ENCODE measurements around the gene ZNF214.

ZNF214 gene

DNA sequence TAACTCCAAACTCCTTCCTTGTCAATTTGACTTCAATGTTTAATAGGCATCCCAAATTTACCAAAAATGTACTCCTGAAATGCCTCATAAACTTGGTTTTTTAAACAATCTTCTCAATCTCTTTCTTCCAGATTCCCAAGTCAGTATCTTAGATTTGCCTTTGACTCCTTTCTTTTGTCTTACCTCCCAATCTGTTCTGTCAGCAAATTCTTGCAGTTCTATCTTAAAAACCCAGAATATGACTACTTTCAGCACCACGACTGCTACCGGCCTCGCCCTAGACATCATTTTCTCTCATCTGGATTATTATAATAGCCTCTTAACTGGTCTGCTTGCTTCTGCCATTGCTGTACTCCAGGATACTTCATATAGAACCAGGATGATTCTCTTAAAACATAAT lies 8.0 kb upstream of the ZNF214 start:
- Histone ChIP-seq H3K36me3 (ENCODE audit: control insufficient read depth, low read depth, low read length) (no peaks in the 10 kb centered on the region), H3K4me1 (ENCODE audit: control insufficient read depth, low read depth, low read length) (no peaks in the 10 kb centered on the region), H3K9me3 (ENCODE audit: control insufficient read depth, low read depth, low read length) (no peaks in the 10 kb centered on the region), H3K4me3 (ENCODE audit: low read length) (no peak overlapping the region), H3K27ac (ENCODE audit: low read length) (no peak overlapping the region), H3K27me3 (ENCODE audit: control insufficient read depth, insufficient read depth, low read length) (no peaks in the 10 kb centered on the region), H3K9ac (ENCODE audit: low read length) (no peak overlapping the region)

DNA sequence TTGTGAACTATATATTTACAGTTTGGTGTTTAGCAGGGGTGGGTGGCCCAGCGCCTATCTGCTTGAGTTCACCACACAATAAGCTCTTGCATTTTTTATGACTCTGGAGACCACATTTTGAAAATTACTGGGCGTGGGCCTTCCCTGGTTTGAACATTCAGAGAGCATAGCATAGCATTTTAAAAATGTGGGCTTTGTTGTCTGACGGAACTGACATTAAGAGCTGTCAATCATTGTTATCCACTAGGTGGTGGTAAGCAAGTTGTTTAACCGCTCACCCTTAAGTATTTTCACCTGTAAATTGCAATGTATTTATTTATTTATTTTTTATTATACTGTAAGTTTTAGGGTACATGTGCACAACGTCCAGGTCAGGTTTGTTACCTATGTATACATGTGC lies 1.2 kb upstream of the ZNF214 start:
- peaks cover 8% of the 10 kb centered on the region for H3K4me1 ChIP-seq (ENCODE audit: control insufficient read depth, low read depth, low read length)
- no peak overlapping the region for H3K27ac ChIP-seq (ENCODE audit: low read length)
- peaks cover 7% of the 10 kb centered on the region for H3K27me3 ChIP-seq (ENCODE audit: control insufficient read depth, insufficient read depth, low read length)
- peak overlapping the region; percentile 89 for H3K4me3 ChIP-seq (ENCODE audit: low read length)
- no peaks in the 10 kb centered on the region for H3K9me3 ChIP-seq (ENCODE audit: control insufficient read depth, low read depth, low read length)
- H3K36me3 ChIP-seq (ENCODE audit: control insufficient read depth, low read depth, low read length) = no peaks in the 10 kb centered on the region
- no peak overlapping the region for H3K9ac ChIP-seq (ENCODE audit: low read length)

DNA sequence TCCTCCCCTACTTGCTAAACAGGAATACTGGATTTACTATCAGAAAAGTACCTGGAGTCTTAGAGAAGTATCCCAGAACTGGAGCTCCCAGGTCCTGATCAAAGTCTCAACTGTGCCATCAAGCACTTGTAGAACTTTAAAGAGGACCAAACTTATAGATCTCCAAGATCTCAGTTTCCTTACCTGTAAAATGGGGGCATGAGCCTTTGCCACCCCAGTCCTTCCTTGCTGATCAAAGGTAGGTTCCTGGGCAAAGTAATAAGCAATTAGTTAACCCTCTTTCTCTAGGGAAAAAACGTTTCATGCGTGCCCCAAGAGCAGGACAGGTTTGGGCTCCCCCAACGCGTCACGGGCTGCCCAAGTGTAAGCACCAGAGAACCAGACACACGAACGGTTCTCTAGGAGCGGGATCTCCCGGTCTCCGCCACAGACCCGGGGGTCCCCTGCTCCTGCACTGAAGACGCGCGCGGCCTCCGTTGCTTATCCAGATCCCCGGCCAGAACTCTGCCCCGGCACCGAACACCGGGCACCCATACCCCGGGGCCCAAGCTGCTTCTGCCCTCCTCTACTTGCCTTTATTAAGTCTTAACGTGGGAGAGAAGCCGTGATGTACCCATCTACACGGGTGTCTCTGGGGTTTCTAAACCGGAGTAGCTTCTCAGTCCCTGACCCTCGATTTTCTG lies 505 bp downstream of the ZNF214 start:
- no peaks in the 10 kb centered on the region for H3K9me3 ChIP-seq (ENCODE audit: control insufficient read depth, low read depth, low read length)
- H3K27ac ChIP-seq (ENCODE audit: low read length) = peak overlapping the region; percentile 25
- H3K9ac ChIP-seq (ENCODE audit: low read length) = peak overlapping the region; percentile 81
- peaks cover 8% of the 10 kb centered on the region for H3K4me1 ChIP-seq (ENCODE audit: control insufficient read depth, low read depth, low read length)
- no peaks in the 10 kb centered on the region for H3K36me3 ChIP-seq (ENCODE audit: control insufficient read depth, low read depth, low read length)
- H3K4me3 ChIP-seq (ENCODE audit: low read length) = peak overlapping the region; percentile 89
- H3K27me3 ChIP-seq (ENCODE audit: control insufficient read depth, insufficient read depth, low read length) = peaks cover 7% of the 10 kb centered on the region

DNA sequence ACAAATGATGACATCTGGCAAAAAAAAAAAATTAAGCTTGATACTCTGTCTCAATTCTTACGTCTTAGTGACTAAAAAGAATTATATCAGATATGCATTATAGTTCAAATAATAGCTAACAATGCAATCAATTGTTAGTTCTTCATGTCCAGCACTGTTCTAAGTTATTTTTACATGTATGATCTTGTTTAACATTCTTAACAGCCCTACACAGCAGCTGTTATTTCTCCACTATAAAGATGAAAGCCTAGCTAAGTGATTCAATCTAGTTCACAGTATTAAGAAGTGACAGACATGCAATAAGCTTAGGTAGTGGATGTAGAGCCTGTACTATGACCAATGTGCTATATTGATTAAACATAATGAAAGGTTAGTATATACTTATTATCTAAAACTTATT lies 4.1 kb downstream of the ZNF214 start:
- no peak overlapping the region for H3K27ac ChIP-seq (ENCODE audit: low read length)
- H3K4me1 ChIP-seq (ENCODE audit: control insufficient read depth, low read depth, low read length) = peaks cover 5% of the 10 kb centered on the region
- peaks cover 4% of the 10 kb centered on the region for H3K27me3 ChIP-seq (ENCODE audit: control insufficient read depth, insufficient read depth, low read length)
- H3K9me3 ChIP-seq (ENCODE audit: control insufficient read depth, low read depth, low read length) = no peaks in the 10 kb centered on the region
- no peaks in the 10 kb centered on the region for H3K36me3 ChIP-seq (ENCODE audit: control insufficient read depth, low read depth, low read length)
- H3K9ac ChIP-seq (ENCODE audit: low read length) = no peak overlapping the region
- H3K4me3 ChIP-seq (ENCODE audit: low read length) = no peak overlapping the region

DNA sequence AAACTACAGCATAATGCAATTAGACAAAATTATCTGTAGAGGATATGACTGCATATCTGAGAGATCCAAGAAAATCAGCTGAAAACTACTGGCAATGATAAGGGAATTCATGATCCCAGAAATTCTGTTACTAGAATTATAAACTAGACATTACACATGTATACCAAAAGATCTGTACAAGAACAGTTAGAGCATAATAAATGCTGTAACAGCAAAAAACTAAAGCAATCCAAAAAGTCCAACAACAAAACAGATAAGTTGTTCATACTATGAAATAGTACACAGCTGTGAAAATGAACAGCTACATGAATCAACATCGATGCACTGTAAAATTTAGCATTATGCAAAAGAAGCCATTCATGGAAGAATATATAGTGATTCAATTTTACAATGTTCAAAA lies 6.0 kb downstream of the ZNF214 start:
- no peaks in the 10 kb centered on the region for H3K9me3 ChIP-seq (ENCODE audit: control insufficient read depth, low read depth, low read length)
- H3K27me3 ChIP-seq (ENCODE audit: control insufficient read depth, insufficient read depth, low read length) = no peaks in the 10 kb centered on the region
- no peaks in the 10 kb centered on the region for H3K36me3 ChIP-seq (ENCODE audit: control insufficient read depth, low read depth, low read length)
- H3K27ac ChIP-seq (ENCODE audit: low read length) = no peak overlapping the region
- no peaks in the 10 kb centered on the region for H3K4me1 ChIP-seq (ENCODE audit: control insufficient read depth, low read depth, low read length)
- no peak overlapping the region for H3K4me3 ChIP-seq (ENCODE audit: low read length)
- no peak overlapping the region for H3K9ac ChIP-seq (ENCODE audit: low read length)

DNA sequence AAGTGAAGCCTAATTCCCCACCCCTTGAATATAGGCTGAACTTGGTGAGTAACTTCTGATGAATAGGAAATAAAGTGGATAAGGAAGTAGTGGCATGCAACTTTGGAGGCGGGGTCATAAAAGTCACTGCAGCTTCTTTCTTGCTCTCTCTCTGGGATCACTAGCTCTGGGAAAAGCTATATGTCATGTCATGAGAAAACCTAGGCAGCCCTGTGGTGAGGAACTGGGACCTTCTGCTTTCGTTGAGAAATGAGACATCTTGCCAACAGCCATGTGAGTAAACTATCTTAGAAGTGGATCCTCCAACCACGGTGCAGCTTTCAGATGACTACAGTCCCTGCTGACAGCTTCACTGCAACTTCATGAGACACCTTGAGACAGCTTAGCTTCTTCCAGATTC lies 15.7 kb downstream of the ZNF214 start:
- Histone ChIP-seq H3K4me1 (ENCODE audit: control insufficient read depth, low read depth, low read length) (no peaks in the 10 kb centered on the region), H3K36me3 (ENCODE audit: control insufficient read depth, low read depth, low read length) (peaks cover 6% of the 10 kb centered on the region), H3K9me3 (ENCODE audit: control insufficient read depth, low read depth, low read length) (no peaks in the 10 kb centered on the region), H3K9ac (ENCODE audit: low read length) (no peak overlapping the region), H3K27ac (ENCODE audit: low read length) (no peak overlapping the region), H3K4me3 (ENCODE audit: low read length) (no peak overlapping the region), H3K27me3 (ENCODE audit: control insufficient read depth, insufficient read depth, low read length) (no peaks in the 10 kb centered on the region)

DNA sequence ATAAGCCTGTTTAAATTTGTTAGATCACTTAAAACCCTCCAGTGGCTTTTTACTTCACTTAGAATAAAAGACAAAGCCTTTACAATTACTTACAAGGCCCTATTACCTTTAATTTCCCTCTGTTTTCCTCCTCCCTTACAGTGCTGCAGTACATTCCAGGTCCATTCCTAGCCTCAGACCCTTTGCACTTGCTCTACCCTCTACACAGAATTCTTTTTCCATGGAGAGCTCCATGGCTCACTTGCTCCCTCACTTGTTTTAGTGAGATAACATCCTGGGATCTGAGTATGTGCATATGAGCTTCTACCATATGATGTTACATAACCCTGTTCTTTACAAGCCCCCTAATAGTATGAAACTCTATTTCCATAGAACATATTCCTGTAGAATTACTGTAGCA lies 24.4 kb downstream of the ZNF214 start:
- Histone ChIP-seq H3K9me3 (ENCODE audit: control insufficient read depth, low read depth, low read length) (no peaks in the 10 kb centered on the region), H3K27ac (ENCODE audit: low read length) (no peak overlapping the region), H3K9ac (ENCODE audit: low read length) (no peak overlapping the region), H3K4me1 (ENCODE audit: control insufficient read depth, low read depth, low read length) (no peaks in the 10 kb centered on the region), H3K36me3 (ENCODE audit: control insufficient read depth, low read depth, low read length) (peaks cover 5% of the 10 kb centered on the region), H3K4me3 (ENCODE audit: low read length) (no peak overlapping the region), H3K27me3 (ENCODE audit: control insufficient read depth, insufficient read depth, low read length) (no peaks in the 10 kb centered on the region)

DNA sequence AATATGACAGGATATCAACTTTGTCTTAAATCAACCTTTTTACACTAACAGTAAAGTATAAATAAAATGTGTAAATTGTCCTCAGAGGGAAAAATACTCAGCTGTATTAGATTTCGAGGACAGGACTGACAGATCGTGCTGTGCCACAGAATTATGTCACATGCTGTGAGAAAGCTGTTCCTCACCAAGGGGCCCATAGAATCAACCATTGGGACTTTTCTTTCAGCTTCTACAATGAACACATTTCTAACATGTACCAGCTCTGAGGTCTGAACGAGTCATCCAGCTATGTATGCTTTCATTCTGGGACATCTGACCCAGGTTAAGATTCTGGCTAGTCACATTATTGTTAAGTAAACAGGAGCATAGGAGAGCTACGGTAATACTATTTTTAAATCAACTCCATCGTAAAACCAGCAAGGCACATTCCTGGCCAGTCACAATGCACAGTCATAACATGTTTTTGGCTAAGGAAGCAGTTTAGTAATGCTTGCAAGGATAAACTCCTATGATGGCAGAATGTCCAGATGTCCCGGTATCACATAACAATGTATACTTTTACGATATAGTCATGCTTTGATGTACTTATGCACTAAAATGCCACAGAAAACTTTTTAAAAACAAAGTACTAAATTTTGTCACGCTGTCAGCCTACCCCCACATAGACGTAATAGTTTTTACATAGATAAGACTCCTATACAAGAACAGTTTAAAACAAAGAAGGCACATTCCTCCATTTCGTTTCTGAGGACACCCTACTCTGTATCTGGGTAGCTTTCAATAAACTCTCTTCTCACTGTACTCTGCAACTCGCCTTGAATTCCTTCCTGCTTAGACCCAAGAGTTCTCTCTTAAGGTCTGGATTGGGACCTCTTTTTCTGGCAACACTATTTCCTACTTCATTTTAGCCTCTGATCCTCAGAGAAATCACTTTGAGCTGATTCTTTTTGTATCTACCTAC lies 27.4 kb downstream of the ZNF214 start:
- Histone ChIP-seq H3K4me1 (ENCODE audit: control insufficient read depth, low read depth, low read length) (no peaks in the 10 kb centered on the region), H3K27ac (ENCODE audit: low read length) (no peak overlapping the region), H3K4me3 (ENCODE audit: low read length) (no peak overlapping the region), H3K9me3 (ENCODE audit: control insufficient read depth, low read depth, low read length) (no peaks in the 10 kb centered on the region), H3K9ac (ENCODE audit: low read length) (no peak overlapping the region), H3K36me3 (ENCODE audit: control insufficient read depth, low read depth, low read length) (no peaks in the 10 kb centered on the region), H3K27me3 (ENCODE audit: control insufficient read depth, insufficient read depth, low read length) (no peaks in the 10 kb centered on the region)

DNA sequence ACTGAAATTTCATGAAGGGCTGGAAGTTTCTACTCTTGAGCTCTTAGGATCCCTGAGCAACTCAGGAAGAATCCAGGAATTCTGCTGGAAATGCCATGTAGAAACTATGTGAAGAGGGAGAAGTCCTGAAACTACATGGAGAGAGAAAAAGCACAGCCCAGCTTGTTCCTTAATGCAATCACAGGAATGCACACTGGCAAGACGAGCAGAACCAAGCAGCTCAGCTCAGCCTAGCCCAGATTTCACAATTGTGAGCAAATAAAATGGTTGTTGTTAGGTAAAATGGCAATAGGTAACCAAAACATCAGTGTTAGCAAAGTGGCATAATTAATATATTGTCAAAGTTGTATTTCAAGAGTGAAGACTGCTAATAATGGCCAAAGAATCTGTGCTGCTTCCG lies 28.1 kb downstream of the ZNF214 start:
- H3K4me1 ChIP-seq (ENCODE audit: control insufficient read depth, low read depth, low read length) = no peaks in the 10 kb centered on the region
- H3K36me3 ChIP-seq (ENCODE audit: control insufficient read depth, low read depth, low read length) = no peaks in the 10 kb centered on the region
- H3K9me3 ChIP-seq (ENCODE audit: control insufficient read depth, low read depth, low read length) = no peaks in the 10 kb centered on the region
- H3K27me3 ChIP-seq (ENCODE audit: control insufficient read depth, insufficient read depth, low read length) = no peaks in the 10 kb centered on the region
- no peak overlapping the region for H3K27ac ChIP-seq (ENCODE audit: low read length)
- no peak overlapping the region for H3K9ac ChIP-seq (ENCODE audit: low read length)
- no peak overlapping the region for H3K4me3 ChIP-seq (ENCODE audit: low read length)

DNA sequence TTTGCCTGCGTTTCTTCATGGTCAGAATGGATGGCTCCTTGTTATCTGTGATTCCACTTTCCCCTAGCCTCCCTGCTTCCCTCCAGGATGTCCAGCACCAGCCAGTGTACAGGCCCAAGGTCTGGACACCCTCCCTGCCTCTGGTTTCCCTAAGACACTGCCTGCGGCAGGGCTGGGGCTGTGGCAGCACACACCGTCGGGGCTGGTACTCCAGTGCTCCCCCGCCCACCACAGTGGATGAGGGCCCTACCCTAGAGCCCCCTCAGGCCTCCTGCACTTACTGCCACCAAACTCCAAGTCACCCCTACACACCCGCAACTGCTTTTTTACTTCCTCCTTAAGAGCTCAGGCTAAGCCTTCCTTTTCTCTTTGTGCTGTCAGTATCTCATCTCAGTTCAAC lies 28.9 kb downstream of the ZNF214 start:
- no peak overlapping the region for H3K4me3 ChIP-seq (ENCODE audit: low read length)
- no peaks in the 10 kb centered on the region for H3K36me3 ChIP-seq (ENCODE audit: control insufficient read depth, low read depth, low read length)
- no peak overlapping the region for H3K27ac ChIP-seq (ENCODE audit: low read length)
- no peak overlapping the region for H3K9ac ChIP-seq (ENCODE audit: low read length)
- no peaks in the 10 kb centered on the region for H3K9me3 ChIP-seq (ENCODE audit: control insufficient read depth, low read depth, low read length)
- no peaks in the 10 kb centered on the region for H3K27me3 ChIP-seq (ENCODE audit: control insufficient read depth, insufficient read depth, low read length)
- no peaks in the 10 kb centered on the region for H3K4me1 ChIP-seq (ENCODE audit: control insufficient read depth, low read depth, low read length)

DNA sequence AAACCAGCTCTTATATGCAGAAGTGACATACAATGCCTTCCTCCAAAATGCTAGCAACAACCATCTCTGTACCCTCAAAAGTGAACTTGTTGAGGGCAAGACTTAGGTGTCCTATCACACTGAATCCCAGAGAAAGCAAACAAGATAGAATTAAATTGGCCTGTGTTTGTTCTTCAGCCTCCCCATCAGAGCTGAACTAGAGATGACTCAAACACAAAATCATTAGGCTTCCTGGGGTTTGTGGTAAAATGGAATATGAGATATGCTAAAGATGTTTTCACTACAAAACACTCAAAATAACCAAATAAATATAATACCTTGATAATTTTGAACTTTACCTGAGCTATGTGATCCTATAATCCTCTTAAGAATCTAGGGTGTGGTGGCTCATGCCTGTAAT lies 31.6 kb downstream of the ZNF214 start:
- Histone ChIP-seq H3K9ac (ENCODE audit: low read length) (no peak overlapping the region), H3K27ac (ENCODE audit: low read length) (no peak overlapping the region), H3K36me3 (ENCODE audit: control insufficient read depth, low read depth, low read length) (no peaks in the 10 kb centered on the region), H3K4me3 (ENCODE audit: low read length) (no peak overlapping the region), H3K9me3 (ENCODE audit: control insufficient read depth, low read depth, low read length) (no peaks in the 10 kb centered on the region), H3K4me1 (ENCODE audit: control insufficient read depth, low read depth, low read length) (no peaks in the 10 kb centered on the region), H3K27me3 (ENCODE audit: control insufficient read depth, insufficient read depth, low read length) (no peaks in the 10 kb centered on the region)

DNA sequence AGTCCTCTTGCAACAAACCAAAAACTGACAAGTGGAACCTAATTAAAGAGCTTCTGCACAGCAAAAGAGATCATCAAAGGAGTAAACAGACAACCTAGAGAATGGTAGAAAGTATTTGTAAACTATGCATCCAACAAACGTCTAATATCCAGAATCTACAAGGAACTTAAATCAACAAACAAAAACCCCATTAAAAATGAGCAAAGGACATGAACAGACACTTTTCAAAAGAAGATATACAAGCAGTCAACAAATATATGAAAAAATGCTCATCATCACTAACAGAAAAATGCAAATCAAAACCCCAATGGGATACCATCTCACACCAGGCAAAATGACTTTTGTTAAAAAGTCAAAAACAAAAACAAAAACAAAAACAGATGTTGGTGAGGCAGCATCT lies 33.7 kb downstream of the ZNF214 start:
- Histone ChIP-seq H3K27me3 (ENCODE audit: control insufficient read depth, insufficient read depth, low read length) (no peaks in the 10 kb centered on the region), H3K27ac (ENCODE audit: low read length) (no peak overlapping the region), H3K36me3 (ENCODE audit: control insufficient read depth, low read depth, low read length) (no peaks in the 10 kb centered on the region), H3K4me1 (ENCODE audit: control insufficient read depth, low read depth, low read length) (no peaks in the 10 kb centered on the region), H3K9me3 (ENCODE audit: control insufficient read depth, low read depth, low read length) (no peaks in the 10 kb centered on the region), H3K4me3 (ENCODE audit: low read length) (no peak overlapping the region), H3K9ac (ENCODE audit: low read length) (no peak overlapping the region)
